Astrocyte (in vitro differentiated cells and primary cell): ENCODE measurements around the gene PCDHGC3. TPM values are rescaled to one million over a fixed set of nuclear protein-coding genes. Genes with fewer than 3 reads are reported as not detected.

Source experiments
- DNase-seq: peaks from one replicate; pipeline ENCODE4 v3.0.0-alpha.2; 2010; ENCODE audit warnings: low read depth
- FAIRE-seq: peaks from 2 replicates; lab custom pipeline; 2011; peaks lifted over from hg19 to GRCh38; lab: Jason Lieb, UNC
- H2AFZ ChIP-seq: 2 replicates; pipeline ENCODE4 v1.6.0; 2012; ENCODE audit warnings: low read depth, low read length, inconsistent platforms
- H3K27ac ChIP-seq: 2 replicates; pipeline ENCODE4 v1.5.1; 2011; ENCODE audit warnings: low read depth, low read length, inconsistent platforms
- H3K27me3 ChIP-seq: 2 replicates; pipeline ENCODE4 v1.6.0; 2011; ENCODE audit warnings: low read length, inconsistent platforms; ENCODE audit not compliant: insufficient read depth
- H3K36me3 ChIP-seq: 2 replicates; pipeline ENCODE4 v1.5.1; 2011; ENCODE audit warnings: low read length, inconsistent platforms; ENCODE audit not compliant: insufficient read depth
- H3K4me1 ChIP-seq: 2 replicates; pipeline ENCODE4 v1.5.1; 2011; ENCODE audit warnings: low read length, inconsistent platforms; ENCODE audit not compliant: insufficient read depth
- H3K4me2 ChIP-seq: 2 replicates; pipeline ENCODE4 v1.6.0; 2012; ENCODE audit warnings: low read length, inconsistent platforms
- H3K4me3 ChIP-seq: 2 replicates; pipeline ENCODE4 v1.5.1; 2011; ENCODE audit warnings: low read depth, mild to moderate bottlenecking, low read length, inconsistent platforms; ENCODE audit not compliant: insufficient read depth
- H3K79me2 ChIP-seq: 2 replicates; pipeline ENCODE4 v1.6.0; 2012; ENCODE audit warnings: mild to moderate bottlenecking, low read length, inconsistent platforms; ENCODE audit not compliant: insufficient read depth
- H3K9ac ChIP-seq: 2 replicates; pipeline ENCODE4 v1.6.0; 2012; ENCODE audit warnings: mild to moderate bottlenecking, low read length, inconsistent platforms
- H3K9me3 ChIP-seq: 2 replicates; pipeline ENCODE4 v1.5.1; 2012; ENCODE audit warnings: low read depth, mild to moderate bottlenecking, low read length, inconsistent platforms; ENCODE audit not compliant: insufficient read depth
- H4K20me1 ChIP-seq: 2 replicates; pipeline ENCODE4 v1.6.0; 2012; ENCODE audit warnings: low read length, inconsistent platforms; ENCODE audit not compliant: insufficient read depth
- H3K27ac Mint-ChIP-seq: one replicate; pipeline ENCODE4 v1.8.0; 2021; ENCODE audit warnings: mild to moderate bottlenecking, mixed read lengths; ENCODE audit not compliant: unreplicated experiment
- H3K27me3 Mint-ChIP-seq: one replicate; pipeline ENCODE4 v1.8.0; 2021; ENCODE audit warnings: low read depth, mixed read lengths; ENCODE audit not compliant: unreplicated experiment
- H3K36me3 Mint-ChIP-seq: one replicate; pipeline ENCODE4 v1.8.0; 2021; ENCODE audit warnings: low read depth, mixed read lengths; ENCODE audit not compliant: unreplicated experiment
- H3K4me1 Mint-ChIP-seq: one replicate; pipeline ENCODE4 v1.8.0; 2021; ENCODE audit warnings: low read depth, mixed read lengths; ENCODE audit not compliant: unreplicated experiment
- H3K4me3 Mint-ChIP-seq: one replicate; pipeline ENCODE4 v1.8.0; 2021; ENCODE audit warnings: mild to moderate bottlenecking, moderate library complexity, mixed read lengths; ENCODE audit not compliant: unreplicated experiment
- H3K9me3 Mint-ChIP-seq: one replicate; pipeline ENCODE4 v1.8.0; 2021; ENCODE audit warnings: mild to moderate bottlenecking, mixed read lengths; ENCODE audit not compliant: unreplicated experiment
- EZH2 ChIP-seq: IDR thresholded peaks from 2 replicates; pipeline ENCODE4 v1.6.1; 2012; ENCODE audit warnings: mild to moderate bottlenecking, low read length, inconsistent platforms; ENCODE audit not compliant: insufficient read depth
- total RNA-seq: library from RNA; stranded (reverse); gene quantifications from 2 replicates; pipeline ENCODE4 v1.2.1, GENCODE V29; 2021
- TF ChIP-seq, protein P1 (sequence below): IDR thresholded peaks from 2 replicates; pipeline ENCODE4 v1.5.1; 2011; ENCODE audit warnings: low read depth, mild to moderate bottlenecking, inconsistent platforms, low read length, moderate library complexity; ENCODE audit not compliant: insufficient read depth

PCDHGC3 gene
- total RNA-seq, 1 donor from 2014 or later = 84.7 TPM

DNA sequence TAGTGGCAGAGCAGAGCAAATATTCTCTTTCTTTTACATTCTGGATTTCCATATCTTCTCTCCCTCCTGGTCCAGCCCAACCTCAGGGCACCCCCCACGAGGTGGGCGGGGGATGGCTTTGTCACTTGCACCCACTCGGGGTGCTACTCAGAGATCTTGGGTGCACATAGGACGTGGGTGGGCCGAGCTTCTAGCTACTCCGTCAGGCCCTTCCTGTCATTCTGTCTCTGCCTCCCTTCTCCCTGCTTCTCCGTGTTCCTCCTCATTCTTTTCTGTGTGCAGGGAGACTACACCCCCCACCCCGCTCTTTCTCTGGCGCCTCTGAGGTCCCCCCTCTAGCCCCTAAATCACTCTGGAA is 32.7 kb downstream of the PCDHGC3 start:
- Histone ChIP-seq H3K9me3 (no peaks in the 10 kb centered on the region), H3K27me3 (no peaks in the 10 kb centered on the region), H3K9ac (peak overlapping the region; percentile 82), H4K20me1 (no peaks in the 10 kb centered on the region), H3K4me3 (peak overlapping the region; percentile 24), H2AFZ (no peak overlapping the region), H3K27ac (peak overlapping the region; percentile 80), H3K4me2 (peak overlapping the region; percentile 86), H3K4me1 (peaks cover 46% of the 10 kb centered on the region), H3K36me3 (peaks cover 20% of the 10 kb centered on the region), H3K79me2 (no peaks in the 10 kb centered on the region)
- H3K9me3 Mint-ChIP-seq = peaks cover 1% of the 10 kb centered on the region
- peak overlapping the region; percentile 98 for H3K27ac Mint-ChIP-seq
- DNase-seq = no peak
- no peak for FAIRE-seq
- H3K27me3 Mint-ChIP-seq = no peaks in the 10 kb centered on the region
- TF ChIP-seq EZH2 = no peak
- TF ChIP-seq, protein P1, sequence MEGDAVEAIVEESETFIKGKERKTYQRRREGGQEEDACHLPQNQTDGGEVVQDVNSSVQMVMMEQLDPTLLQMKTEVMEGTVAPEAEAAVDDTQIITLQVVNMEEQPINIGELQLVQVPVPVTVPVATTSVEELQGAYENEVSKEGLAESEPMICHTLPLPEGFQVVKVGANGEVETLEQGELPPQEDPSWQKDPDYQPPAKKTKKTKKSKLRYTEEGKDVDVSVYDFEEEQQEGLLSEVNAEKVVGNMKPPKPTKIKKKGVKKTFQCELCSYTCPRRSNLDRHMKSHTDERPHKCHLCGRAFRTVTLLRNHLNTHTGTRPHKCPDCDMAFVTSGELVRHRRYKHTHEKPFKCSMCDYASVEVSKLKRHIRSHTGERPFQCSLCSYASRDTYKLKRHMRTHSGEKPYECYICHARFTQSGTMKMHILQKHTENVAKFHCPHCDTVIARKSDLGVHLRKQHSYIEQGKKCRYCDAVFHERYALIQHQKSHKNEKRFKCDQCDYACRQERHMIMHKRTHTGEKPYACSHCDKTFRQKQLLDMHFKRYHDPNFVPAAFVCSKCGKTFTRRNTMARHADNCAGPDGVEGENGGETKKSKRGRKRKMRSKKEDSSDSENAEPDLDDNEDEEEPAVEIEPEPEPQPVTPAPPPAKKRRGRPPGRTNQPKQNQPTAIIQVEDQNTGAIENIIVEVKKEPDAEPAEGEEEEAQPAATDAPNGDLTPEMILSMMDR = no peak
- H3K4me3 Mint-ChIP-seq = peak overlapping the region; percentile 73
- H3K36me3 Mint-ChIP-seq = peaks cover 6% of the 10 kb centered on the region
- H3K4me1 Mint-ChIP-seq = peaks cover 39% of the 10 kb centered on the region

DNA sequence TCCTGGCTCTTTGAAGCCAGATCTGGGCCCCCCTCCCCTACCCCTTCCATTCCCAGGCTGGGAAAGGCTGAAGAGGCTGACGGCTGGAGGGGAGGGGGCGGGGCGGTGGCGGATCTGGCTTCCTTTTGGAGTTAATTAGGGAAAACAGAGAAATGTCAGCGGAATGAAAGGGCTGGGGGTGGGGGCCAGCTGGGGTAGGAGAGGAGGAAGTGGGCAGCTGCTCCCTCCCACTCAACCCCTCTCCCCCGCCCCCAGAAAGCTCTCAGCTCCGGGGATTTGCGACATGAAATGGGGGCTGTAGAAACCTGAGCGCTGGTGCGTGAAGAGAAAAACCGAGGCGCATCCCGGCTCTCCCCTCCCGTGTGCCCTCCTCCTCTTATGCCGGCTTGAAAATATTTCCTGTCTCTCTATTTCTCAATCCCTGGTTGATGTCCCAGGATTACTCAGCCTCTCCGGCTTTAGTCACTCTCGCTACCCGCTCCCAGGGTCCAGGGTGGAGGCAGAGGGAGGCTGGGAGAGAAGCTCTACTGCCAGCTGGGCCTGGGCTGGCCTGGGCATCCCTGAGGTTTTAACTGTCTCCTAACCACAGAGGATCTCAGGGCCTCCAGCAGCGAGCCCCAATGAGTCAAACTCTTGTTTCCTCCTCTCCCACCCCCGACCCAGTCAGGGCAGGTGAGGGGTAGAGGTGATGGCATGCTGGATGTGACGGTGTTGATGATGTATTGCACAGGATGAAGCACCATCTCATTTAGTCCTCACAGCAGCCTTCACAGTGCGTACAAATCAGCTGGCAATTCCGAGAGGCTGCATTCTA is 33.2 kb downstream of the PCDHGC3 start:
- FAIRE-seq (peak; percentile 78), DNase-seq (peak; percentile 91)
- no peaks in the 10 kb centered on the region for H3K27me3 Mint-ChIP-seq
- H3K4me3 Mint-ChIP-seq = peak overlapping the region; percentile 73
- Histone ChIP-seq H3K4me2 (peak overlapping the region; percentile 86), H4K20me1 (no peaks in the 10 kb centered on the region), H3K9ac (peak overlapping the region; percentile 82), H3K27ac (peak overlapping the region; percentile 80), H3K4me1 (peaks cover 52% of the 10 kb centered on the region), H3K4me3 (peak overlapping the region; percentile 24), H3K27me3 (no peaks in the 10 kb centered on the region), H3K9me3 (no peaks in the 10 kb centered on the region), H3K36me3 (peaks cover 20% of the 10 kb centered on the region), H2AFZ (no peak overlapping the region), H3K79me2 (no peaks in the 10 kb centered on the region)
- H3K9me3 Mint-ChIP-seq = peaks cover 1% of the 10 kb centered on the region
- H3K4me1 Mint-ChIP-seq = peaks cover 43% of the 10 kb centered on the region
- H3K36me3 Mint-ChIP-seq = peaks cover 5% of the 10 kb centered on the region
- H3K27ac Mint-ChIP-seq = peak overlapping the region; percentile 98
- TF ChIP-seq, protein P1 = no peak
- TF ChIP-seq EZH2 = no peak

DNA sequence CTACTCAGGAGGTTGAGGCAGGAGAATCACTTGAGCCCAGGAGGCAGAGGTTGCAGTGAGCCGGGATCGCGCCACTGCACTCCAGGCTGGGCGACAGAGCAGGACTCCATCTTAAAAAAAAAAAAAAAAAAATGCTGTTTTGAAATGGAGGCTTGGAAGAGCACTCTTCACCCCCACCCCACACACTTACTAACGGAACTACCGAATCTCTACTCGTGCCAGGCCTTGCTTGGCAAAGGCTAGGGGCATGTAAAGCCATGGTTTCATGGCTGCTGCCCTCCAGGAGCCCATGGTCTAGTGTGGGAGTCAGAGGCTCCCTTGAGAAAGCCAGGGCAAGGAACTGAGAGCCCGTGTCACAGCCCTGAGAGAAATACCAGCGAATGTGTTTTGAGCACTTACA is 34.4 kb downstream of the PCDHGC3 start:
- H3K4me1 Mint-ChIP-seq = peaks cover 53% of the 10 kb centered on the region
- H3K9ac ChIP-seq = no peak overlapping the region
- H3K4me3 Mint-ChIP-seq = no peak overlapping the region
- no peaks in the 10 kb centered on the region for H3K27me3 Mint-ChIP-seq
- peaks cover 1% of the 10 kb centered on the region for H3K9me3 Mint-ChIP-seq
- no peak for FAIRE-seq
- H3K79me2 ChIP-seq = no peaks in the 10 kb centered on the region
- H3K27ac ChIP-seq = peak overlapping the region; percentile 80
- H3K4me1 ChIP-seq = peaks cover 64% of the 10 kb centered on the region
- no peaks in the 10 kb centered on the region for H4K20me1 ChIP-seq
- H3K9me3 ChIP-seq = no peaks in the 10 kb centered on the region
- peaks cover 3% of the 10 kb centered on the region for H3K36me3 Mint-ChIP-seq
- TF ChIP-seq EZH2 = no peak
- TF ChIP-seq, protein P1 = no peak
- H2AFZ ChIP-seq = no peak overlapping the region
- no peaks in the 10 kb centered on the region for H3K27me3 ChIP-seq
- no peak overlapping the region for H3K4me3 ChIP-seq
- peaks cover 20% of the 10 kb centered on the region for H3K36me3 ChIP-seq
- H3K27ac Mint-ChIP-seq = peak overlapping the region; percentile 21
- no peak for DNase-seq
- H3K4me2 ChIP-seq = no peak overlapping the region
